Activated CD4-positive, alpha-beta T cell treated with anti-CD3 and anti-CD28 coated beads, Interleukin-10, Interleukin-2, amounts not matched to agents 100 ng/mL and 50 ng/mL, durations not matched to agents 16 hours and 8 hours (primary cell): Measurements from ENCODE around the gene ZDHHC16.
A peak's percentile ranks its signal among the peaks of the same experiment; 100 is the strongest.

Source experiments
- DNase-seq: peaks from one replicate; pipeline ENCODE4 v3.0.0-alpha.2; 2020

The ZDHHC16 gene

DNA sequence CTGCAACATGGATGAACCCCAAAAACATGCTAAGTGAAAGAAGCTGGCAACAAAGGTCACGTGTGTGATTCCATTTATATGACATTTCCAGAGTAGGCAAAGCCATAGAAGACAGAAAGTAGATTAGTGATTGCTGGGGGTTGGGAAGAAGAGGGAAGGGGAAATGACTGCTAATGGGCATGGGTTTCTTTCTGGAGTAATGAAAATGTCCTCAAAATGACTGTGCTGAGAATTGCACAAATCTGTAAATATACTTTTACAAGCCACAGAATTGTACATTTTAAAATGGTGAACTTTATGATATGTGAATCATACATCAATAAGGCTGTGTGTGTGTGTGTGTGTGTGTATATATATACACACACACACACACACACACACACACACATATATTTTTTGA lies 36.4 kb downstream of the ZDHHC16 start:
- no peak for DNase-seq

DNA sequence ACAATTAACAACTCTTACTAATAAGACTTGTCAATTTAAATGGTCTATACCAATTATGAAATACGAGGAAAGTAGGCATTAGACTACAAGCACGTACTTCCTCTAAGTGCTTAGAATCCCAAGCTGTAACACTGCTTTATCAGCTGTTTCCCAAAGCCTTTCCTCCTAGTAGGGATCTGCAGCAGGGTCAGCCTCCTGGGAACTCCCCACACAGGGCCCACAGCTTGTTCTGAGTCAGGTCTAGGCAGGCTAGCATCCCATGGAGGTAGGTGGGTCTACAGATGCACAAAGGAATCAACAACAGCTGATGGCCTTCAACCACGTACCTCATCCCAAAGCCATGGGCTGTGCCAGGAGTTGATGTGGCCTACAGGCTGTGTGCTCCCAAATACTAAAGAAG lies 37.5 kb downstream of the ZDHHC16 start:
- DNase-seq = no peak

DNA sequence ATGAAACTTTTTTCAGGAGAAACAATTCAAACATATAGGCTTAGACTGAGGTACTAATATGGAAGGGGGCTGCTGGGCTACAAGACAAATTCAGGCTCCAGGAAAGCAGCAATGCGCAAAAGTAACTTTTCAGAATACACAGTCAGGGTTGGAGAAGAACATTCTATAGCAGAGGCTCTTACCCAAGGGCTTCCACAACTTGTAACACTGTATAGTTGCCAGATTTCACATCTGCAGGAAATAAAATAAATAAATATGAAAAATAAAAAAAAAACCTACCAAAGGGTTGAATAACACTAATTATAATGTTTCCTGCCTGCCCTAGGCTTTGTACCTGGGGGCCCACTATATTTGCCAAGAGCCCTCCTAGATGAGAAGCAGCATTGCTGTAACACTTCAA lies 37.9 kb downstream of the ZDHHC16 start:
- DNase-seq = no peak

DNA sequence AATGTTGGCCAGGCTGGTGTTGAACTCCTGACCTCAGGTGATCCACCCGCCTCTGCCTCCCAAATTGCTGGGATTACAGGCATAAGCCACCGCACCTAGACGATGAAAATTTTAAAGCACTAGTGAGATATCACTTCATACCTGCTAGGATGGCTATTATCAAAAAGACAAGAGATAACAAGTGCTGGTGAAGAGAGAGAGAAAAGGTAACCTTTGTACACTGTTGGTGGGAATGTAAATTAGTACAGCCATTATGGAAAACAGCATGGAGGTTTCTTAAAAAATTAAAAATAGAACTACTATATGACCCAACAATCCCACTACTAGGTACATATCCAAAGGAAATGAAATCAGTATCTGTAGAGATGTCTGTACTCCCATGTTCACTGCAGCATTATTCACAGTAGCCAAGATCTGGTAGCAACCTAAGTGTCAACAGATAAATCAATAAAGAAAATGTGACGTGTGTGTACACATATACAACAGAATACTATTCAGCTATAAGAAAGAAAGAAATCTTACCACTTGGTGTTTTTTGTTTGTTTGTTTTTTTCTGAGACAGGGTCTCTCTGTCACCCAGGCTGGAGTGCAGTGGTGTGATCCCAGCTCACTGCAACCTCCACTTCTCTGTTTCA lies 39.8 kb downstream of the ZDHHC16 start:
- no peak for DNase-seq

DNA sequence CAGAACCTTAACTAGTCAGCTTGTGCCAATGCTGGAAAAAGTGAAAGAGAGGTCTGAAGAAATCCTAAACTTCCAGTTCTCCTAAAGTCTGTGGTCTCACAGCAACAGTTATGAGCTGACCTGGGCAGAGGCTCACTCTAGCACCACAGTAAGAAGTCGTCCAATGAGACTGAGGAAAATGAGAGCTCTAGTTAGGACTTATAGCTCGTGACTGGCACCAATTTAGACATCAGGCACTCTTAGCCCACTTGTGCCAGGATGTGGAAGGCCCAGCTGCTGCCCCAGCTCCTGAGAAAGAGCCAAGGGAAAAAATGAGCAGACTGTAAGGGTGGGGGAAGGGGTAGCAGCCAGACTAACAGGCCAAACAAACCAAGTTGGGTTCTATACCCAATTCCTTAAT lies 44.6 kb downstream of the ZDHHC16 start:
- DNase-seq = peak; percentile 18

DNA sequence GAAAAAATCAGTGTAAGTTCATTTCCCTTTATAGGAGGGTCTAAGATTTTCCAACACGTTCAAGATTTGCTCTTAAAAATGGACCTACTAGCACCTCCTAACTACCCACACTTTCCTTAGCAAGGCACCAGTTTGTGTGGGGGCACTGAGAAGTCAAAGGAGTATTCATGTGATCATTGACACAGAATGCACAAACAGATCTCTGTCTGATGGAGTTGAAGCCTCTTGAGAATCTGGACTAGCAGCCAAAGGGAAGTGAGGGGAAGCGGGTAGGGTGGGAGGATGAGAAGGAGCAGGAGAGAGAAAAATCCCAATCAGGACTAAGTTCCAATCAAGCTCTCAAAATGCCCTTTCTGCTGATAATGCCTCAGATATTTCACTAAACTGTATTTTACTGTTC lies 48.2 kb downstream of the ZDHHC16 start:
- DNase-seq = no peak

DNA sequence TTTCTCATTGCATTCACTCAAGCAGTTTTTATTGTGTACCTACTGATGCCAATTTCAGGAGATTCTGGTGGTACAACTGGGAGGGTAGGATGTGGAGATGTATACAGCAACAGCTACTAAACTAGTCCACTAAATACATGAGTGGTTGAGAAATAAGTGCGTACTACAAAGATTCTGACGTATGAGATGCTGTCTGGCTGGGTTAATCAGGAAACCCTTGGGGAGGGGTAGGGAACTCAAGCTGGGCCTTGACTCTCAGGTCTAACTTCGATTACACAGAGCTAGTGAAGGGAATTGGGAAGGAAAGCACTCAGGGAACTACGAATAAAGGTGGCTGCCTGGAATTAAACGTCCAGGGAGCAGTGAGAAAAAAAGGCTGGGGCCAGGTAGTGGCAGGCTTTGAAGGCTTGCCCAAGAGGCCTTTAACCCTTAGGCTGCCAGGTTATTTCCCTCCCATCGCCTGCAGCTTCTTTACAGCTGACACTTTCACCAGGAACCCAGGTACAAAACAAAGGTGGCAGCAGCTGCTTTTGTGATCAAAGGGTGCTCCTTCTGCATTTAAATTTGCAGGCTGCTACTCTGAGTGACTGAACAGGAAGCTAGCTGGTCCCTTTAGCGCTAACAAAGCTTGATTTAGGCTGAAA lies 49.0 kb downstream of the ZDHHC16 start:
- DNase-seq = peak; percentile 10

DNA sequence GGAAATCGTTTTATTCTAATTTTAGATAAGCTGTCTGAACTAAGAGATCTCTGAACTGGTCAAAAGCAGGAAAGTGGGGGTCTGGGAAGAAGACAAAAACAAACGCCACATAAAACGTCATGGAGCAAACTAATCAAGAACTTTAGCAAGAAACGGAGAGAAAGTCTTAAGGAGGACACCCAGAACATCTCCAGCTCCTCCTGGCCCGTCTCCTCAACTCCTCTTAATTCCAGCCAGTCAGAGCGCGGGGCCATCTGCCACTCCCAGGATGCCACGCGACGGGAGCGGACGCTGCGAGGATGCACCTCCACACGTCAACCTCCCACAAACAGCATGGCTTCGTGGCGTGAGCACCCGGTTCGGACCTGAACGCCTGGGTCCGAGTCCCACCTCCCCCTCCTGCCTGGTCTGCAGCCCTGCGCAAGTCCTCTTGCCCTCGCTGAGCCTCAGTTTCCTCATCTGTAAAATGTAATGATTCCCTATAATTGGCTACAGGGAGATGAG lies 51.6 kb downstream of the ZDHHC16 start:
- DNase-seq = peak; percentile 93

DNA sequence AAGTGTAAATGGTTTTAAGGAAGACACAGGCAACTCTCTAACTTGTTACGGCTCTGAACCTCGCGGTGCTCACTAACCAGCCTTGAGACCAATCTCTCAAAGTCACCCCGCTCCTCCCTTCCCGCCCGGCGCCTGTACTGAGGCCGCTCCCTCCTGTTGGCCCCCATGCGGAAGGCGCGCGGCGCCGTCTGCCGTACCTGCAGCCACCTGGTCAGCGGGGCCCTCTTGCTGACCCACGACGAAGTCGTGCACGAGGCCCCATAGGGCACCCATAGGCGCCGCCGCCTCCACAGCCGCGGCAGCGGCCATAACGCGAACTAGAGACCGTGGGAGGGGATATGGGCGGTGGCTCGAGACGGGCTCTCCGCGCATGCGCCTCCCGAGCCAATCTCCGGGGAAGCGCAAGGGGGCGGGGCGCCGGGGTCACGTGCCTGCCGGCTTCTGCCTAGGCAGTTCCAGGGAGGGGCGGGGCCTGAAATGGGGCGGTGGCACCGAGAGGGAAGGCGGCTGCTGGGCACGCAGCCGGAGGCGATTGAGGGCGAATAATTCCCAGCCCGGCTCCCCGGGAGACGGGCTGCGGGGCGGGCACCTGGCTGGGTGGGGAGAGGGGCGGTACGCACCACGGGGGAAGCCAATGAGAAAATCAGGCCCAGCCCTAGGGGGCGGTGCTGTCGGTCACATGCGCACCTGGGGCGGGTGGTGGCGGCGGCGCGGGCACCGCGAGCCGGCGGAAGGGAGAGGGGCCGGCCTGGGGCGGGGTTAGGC lies 52.3 kb downstream of the ZDHHC16 start, which contains the start of gene MMS19:
TSS of gene MMS19 (minus strand) at position 347 of the 765 bp plus-strand sequence. CDS start at position 309, 38 bp downstream.
- peak; percentile 99 for DNase-seq

DNA sequence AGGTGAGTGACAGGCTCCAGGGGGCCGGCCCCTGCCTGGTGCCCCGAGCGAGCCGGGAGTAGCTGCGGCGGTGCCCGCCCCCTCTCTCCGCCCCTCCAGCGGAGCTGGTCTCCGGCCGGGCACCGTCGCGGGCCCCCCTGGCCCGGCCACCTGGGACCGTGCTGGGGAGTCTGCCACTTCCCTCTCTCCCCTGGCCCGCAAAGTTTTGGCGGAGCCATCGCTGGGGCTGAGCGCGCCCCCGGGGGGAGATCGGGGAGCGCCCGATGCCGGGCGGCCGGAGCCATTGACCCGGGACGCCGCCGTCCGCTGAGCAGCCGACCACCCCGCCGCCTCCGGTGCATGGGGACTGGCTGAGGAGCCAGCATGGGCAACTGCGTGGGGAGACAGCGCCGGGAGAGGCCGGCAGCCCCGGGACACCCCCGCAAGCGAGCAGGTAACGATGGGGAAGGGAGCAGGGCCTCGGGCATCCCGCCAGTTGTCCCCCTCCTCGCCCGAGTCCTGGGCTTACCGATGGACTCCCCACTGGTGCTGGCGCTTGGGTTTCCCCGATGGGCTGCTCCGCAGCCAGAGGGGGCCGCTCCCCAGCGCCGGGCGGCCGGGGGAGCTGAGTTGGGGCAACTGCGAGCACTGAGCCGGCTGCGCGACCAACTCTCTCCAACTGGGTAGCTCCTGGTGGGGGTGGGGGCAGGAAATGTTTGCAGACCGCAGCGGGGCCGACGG lies 53.0 kb downstream of the ZDHHC16 start, which contains the start of gene UBTD1:
TSS of gene UBTD1 (plus strand) at position 84 of the 720 bp plus-strand sequence. CDS start at position 364, 280 bp downstream.
- peak; percentile 15 for DNase-seq

DNA sequence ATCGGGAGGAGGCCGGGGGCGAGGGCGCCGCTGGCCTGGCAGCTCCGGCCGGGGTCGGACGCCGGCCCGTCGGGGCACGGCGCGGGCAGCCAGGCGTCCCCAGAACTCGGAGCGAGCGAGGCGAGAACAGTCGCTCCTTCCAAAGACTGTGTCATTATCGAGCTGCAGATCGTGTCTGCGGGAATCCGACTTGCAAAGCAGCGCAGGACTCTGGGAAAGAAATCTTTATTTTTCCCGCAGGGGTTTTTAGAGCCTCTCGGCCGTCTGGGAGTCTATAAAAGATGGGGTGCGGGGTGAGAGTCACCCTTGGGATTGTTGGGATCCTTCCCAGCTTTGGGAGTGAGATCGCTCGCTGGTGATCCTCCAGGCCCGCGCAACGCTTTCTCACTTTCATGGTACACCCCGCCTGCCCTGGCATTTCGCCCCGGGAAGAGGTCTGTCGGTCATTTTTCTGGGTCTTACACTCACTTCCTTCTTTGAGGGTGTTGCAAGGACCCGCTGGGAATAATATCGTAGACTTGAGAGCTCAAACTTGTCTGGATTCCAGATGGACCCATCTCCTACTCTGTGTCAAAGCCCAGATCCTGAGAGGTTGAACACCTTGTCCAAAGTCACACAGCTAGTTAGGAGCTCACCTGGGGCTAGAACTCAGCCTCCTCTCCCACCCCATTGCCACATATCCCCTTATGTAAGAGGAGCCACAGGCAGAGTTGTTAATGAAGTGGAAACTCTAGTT lies 53.8 kb downstream of the ZDHHC16 start:
- no peak for DNase-seq

DNA sequence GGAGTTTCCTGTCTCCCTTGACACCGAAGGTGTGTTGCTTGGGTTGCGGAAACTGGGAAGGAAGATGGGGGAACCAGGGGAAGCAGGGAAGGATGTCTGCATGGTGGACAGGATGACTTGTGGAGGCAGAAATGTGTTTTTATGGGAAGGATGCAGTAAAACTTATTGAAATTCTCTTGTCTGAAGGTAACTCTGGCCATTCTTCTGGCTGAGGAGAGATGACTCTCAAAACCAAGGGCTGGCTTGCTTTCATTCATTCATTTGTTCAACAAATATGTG lies 54.3 kb downstream of the ZDHHC16 start:
- no peak for DNase-seq

DNA sequence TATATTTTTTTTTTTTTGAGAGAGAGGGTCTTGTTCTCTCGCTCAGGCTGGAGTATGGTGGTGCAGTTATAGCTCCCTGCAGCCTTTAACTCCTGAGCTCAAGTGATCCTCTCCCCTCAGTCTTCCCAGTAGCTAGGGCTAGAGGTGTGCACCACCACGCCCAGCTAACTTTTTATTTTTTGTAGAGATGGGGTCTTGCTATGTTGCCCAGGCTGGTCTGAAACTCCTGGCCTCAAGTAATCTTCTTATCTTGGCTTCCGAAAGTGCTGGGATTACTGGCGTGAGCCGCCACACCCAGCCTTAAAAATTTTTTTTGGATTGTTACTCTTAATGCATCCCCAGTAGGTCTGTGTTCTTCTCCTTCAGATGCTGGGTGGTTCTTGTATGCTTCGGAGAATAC lies 56.9 kb downstream of the ZDHHC16 start:
- no peak for DNase-seq

DNA sequence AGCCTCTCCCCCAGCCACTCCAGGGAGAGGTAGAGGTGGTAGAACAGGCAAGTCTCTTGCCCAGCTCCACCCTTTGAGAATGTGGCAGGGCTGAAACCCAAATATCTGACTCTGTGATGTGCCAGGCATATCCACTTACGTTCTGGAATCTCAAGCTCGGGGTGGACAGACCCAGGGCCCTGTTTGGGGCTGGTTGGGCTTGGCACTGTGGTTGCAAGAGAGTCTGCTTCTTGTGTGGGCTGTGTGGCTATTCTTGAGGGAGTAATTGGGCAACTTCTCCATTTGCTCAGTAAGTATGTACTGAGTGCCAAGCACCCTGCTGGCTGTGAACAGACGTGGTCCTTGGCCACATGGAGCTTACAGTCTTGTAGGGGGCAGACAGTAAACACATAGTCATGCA lies 57.4 kb downstream of the ZDHHC16 start:
- no peak for DNase-seq

DNA sequence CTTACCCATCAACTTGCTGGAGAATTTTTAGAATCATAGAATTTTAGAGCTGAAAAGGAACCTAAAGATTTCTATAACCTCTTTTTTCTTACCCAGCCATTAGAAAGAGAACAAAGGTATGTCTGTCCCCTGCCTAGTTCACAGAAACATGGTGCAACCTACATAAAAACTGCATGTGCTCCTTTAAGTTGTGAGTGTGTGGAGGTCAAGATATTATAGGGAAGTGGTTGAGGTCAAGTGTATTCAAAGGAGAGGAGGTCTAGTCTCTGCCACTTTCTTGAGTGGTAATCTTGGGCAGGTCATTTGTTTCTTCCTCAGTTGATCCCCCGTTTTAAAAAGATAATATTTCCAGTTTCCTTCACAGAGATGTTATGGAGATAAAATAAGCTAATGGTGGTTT lies 59.2 kb downstream of the ZDHHC16 start:
- DNase-seq = no peak

DNA sequence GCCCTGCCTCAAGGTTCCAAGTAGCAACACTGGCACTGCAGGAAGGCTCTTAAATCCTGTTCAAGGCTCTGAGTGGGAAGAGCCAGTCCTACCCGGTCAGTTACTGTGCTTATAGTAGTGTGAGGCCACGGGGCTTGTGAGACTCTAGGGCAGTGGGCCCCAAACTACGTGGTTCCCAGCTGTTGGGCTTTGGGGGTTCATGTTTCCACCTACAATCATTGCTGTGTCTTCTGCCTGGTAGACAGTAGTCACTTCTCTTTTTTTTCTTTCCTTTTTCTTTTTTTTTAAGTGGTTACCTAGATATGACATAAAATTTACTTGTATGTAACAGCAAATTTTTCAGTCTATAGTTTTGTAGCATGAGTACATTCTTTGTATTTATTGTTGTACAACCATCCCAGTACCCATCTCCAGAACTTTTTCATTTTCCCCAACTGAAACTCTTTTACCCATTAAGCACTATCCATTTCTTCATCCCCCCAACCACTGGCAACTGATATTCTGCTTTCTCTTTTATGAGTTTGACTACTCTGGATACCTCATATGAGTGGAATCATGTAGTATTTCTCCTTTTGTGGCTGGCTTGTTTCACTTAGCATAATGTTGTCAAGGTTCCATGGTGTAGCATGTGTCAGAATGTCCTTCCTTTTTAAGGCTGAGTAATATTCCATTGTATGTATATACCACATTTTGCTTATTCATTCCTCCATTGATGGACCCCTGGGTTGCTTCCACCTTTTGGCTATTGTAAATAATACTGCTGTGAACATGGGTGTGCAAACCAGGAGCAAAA lies 60.4 kb downstream of the ZDHHC16 start:
- peak; percentile 25 for DNase-seq
